Endothelial cell of umbilical vein (primary cell): Measurements from ENCODE around the gene POLR3G. TPM values are rescaled to one million over a fixed set of nuclear protein-coding genes. Genes with fewer than 3 reads are reported as not detected.

Source experiments
- BruUV-seq: library from RNA; stranded (reverse); fragments of 400-500 nt; replicated peaks from 2 replicates; lab custom pipeline; 2021; lab: Mats Ljungman, UMichigan
- CTCF ChIA-PET: fragments of 300-600, 350-600 bp; sonication (Branson Sonifier 250); formaldehyde crosslinking; loops from one replicate; lab custom pipeline; 2021; ENCODE audit warnings: antibody characterized with exemption, inconsistent platforms; lab: Charles Lee
- POLR2A ChIA-PET: fragments of 300-600, 350-600 bp; sonication (Branson Sonifier 250); formaldehyde crosslinking; loops from one replicate; lab custom pipeline; 2021; ENCODE audit warnings: antibody characterized with exemption, inconsistent platforms; lab: Charles Lee
- DNase-seq: peaks from one replicate; pipeline ENCODE4 v3.0.0-alpha.2; 2011; ENCODE audit warnings: low read depth, low spot score
- FAIRE-seq: peaks from 2 replicates; lab custom pipeline; 2011; peaks lifted over from hg19 to GRCh38; lab: Jason Lieb, UNC
- H2AFZ ChIP-seq: 2 replicates; pipeline ENCODE4 v1.6.0; 2012; ENCODE audit warnings: low read depth, low read length, control low read depth, inconsistent platforms
- H3K27ac ChIP-seq: 2 replicates; pipeline ENCODE4 v1.5.1; 2011; ENCODE audit warnings: low read depth, mild to moderate bottlenecking, control low read depth, low read length, moderate library complexity; ENCODE audit not compliant: insufficient read depth
- H3K27me3 ChIP-seq, 2 experiments: 2 replicates each; pipeline versions ENCODE4 v1.6.0 to v1.6.1; 2011; ENCODE audit warnings: low read length in 2 of 2, mixed read lengths in 1 of 2; ENCODE audit not compliant: control insufficient read depth in 2 of 2, insufficient read depth in 2 of 2
- H3K36me3 ChIP-seq, 2 experiments: 2 replicates in 1 of 2; 3 replicates in 1 of 2; pipeline ENCODE4 v1.5.1; 2011; ENCODE audit warnings: low read length in 2 of 2, mild to moderate bottlenecking in 1 of 2, moderate library complexity in 1 of 2; ENCODE audit not compliant: control insufficient read depth in 2 of 2, insufficient read depth in 2 of 2; ENCODE audit errors: extremely low read depth in 1 of 2
- H3K4me1 ChIP-seq: 3 replicates; pipeline ENCODE4 v1.5.1; 2011; ENCODE audit warnings: mild to moderate bottlenecking, low read length; ENCODE audit not compliant: control insufficient read depth, insufficient read depth; ENCODE audit errors: extremely low read depth
- H3K4me2 ChIP-seq: 2 replicates; pipeline ENCODE4 v1.6.1; 2011; ENCODE audit warnings: low read length, control low read depth, mixed read lengths; ENCODE audit not compliant: insufficient read depth
- H3K4me3 ChIP-seq, 3 experiments: fragments of 200-600 bp in 1 of 3; sonication (generic), shearing (Covaris generic) in 1 of 3; replicated peaks in 1 of 3; 2 replicates each; pipeline ENCODE4 v1.5.1; 2011 to 2016; ENCODE audit warnings: control low read depth in 3 of 3, low read length in 3 of 3, mild to moderate bottlenecking in 2 of 3, inconsistent platforms in 1 of 3, low read depth in 1 of 3, moderate library complexity in 1 of 3; ENCODE audit not compliant: insufficient read depth in 1 of 3
- H3K79me2 ChIP-seq: 2 replicates; pipeline ENCODE4 v1.6.0; 2012; ENCODE audit warnings: low read length, inconsistent platforms; ENCODE audit not compliant: control insufficient read depth, insufficient read depth
- H3K9ac ChIP-seq: replicated peaks from 2 replicates; pipeline ENCODE3; 2011; ENCODE audit warnings: low read length, control low read depth; ENCODE audit not compliant: insufficient read depth; ENCODE audit errors: extremely low read depth
- H3K9me1 ChIP-seq: replicated peaks from 3 replicates; pipeline ENCODE4 v1.6.0; 2011; ENCODE audit warnings: mild to moderate bottlenecking, low read length; ENCODE audit not compliant: control insufficient read depth, insufficient read depth; ENCODE audit errors: extremely low read depth
- H3K9me3 ChIP-seq: replicated peaks from 2 replicates; pipeline ENCODE4 v1.5.1; 2012; ENCODE audit warnings: low read length, inconsistent platforms; ENCODE audit not compliant: control insufficient read depth, insufficient read depth
- H4K20me1 ChIP-seq: replicated peaks from 2 replicates; pipeline ENCODE3; 2011; ENCODE audit warnings: mild to moderate bottlenecking, low read length; ENCODE audit not compliant: control insufficient read depth, insufficient read depth; ENCODE audit errors: extremely low read depth
- CTCF ChIP-seq, 2 donors: IDR thresholded peaks; 1 replicate in 1 of 2; 2 replicates in 1 of 2; pipeline ENCODE4 v1.5.1; 2011; ENCODE audit warnings: low read length in 2 of 2, mild to moderate bottlenecking in 2 of 2, moderate library complexity in 2 of 2, control low read depth in 1 of 2, inconsistent platforms in 1 of 2, low read depth in 1 of 2; ENCODE audit not compliant: insufficient read depth in 1 of 2; ENCODE audit errors: extremely low read depth in 1 of 2
- EZH2 ChIP-seq: IDR thresholded peaks from 2 replicates; pipeline ENCODE4 v1.6.1; 2012; ENCODE audit warnings: borderline replicate concordance, low read depth, mild to moderate bottlenecking, moderate library complexity, low read length, inconsistent platforms; ENCODE audit not compliant: severe bottlenecking
- FOS ChIP-seq: IDR thresholded peaks from 2 replicates; pipeline ENCODE4 v1.6.1; 2011; ENCODE audit warnings: mild to moderate bottlenecking, low read length, moderate library complexity, borderline replicate concordance; ENCODE audit not compliant: insufficient read depth
- GATA2 ChIP-seq: IDR thresholded peaks from 2 replicates; pipeline ENCODE4 v1.7.0; 2011; ENCODE audit warnings: low read depth, mild to moderate bottlenecking, moderate library complexity, mixed read lengths, low read length; ENCODE audit not compliant: insufficient read length, insufficient read depth
- JUN ChIP-seq: IDR thresholded peaks from 2 replicates; pipeline ENCODE4 v1.6.1; 2011; ENCODE audit warnings: borderline replicate concordance, low read depth; ENCODE audit not compliant: insufficient read length, insufficient read depth
- MAX ChIP-seq: IDR thresholded peaks from 2 replicates; pipeline ENCODE4 v1.6.1; 2011; ENCODE audit not compliant: insufficient read depth, insufficient read length
- MYC ChIP-seq: IDR thresholded peaks from one replicate; pipeline ENCODE4 v1.6.1; 2011; ENCODE audit warnings: mild to moderate bottlenecking, low read depth, low read length
- POLR2A ChIP-seq: IDR thresholded peaks from 2 replicates; pipeline ENCODE4 v1.6.1; 2012; ENCODE audit warnings: low read depth, mild to moderate bottlenecking, control low read depth, low read length
- POLR2AphosphoS5 ChIP-seq: IDR thresholded peaks from 2 replicates; pipeline ENCODE4 v1.6.1; 2012; ENCODE audit warnings: low read depth, mild to moderate bottlenecking, control low read depth, low read length, moderate library complexity; ENCODE audit not compliant: insufficient read depth
- dilution Hi-C: fragments of 300-500 bp; cut with MboI; formaldehyde crosslinking; loops from one replicate; pipeline ENCODE4 v1.15.0; 2019; ENCODE audit warnings: low sequenced_read_pairs; ENCODE audit not compliant: extremely low pct_ligation_motif_present
- intact Hi-C: fragments of 100-400 bp; cut with micrococcal nuclease; formaldehyde crosslinking; loops from one replicate; pipeline ENCODE4 v1.10.0; 2022
- polyA plus RNA-seq, 4 experiments: library from polyadenylated mRNA; depleted of rRNA in 3 of 4; stranded (reverse) in 3 of 4; unstranded in 1 of 4; fragments of >200 nt; gene quantifications; 2 replicates each; pipeline versions ENCODE4 v1.2.1 to v1.2.3, GENCODE V29; 2011 to 2012; ENCODE audit warnings: missing spikeins in 1 of 4
- total RNA-seq: library from RNA; stranded (reverse); gene quantifications from 2 replicates; pipeline ENCODE4 v1.2.3, GENCODE V29; 2021

The POLR3G gene
- total and polyA plus RNA-seq, 2 donors (not counting 3 experiments of a cell fraction or from before 2014, with no cell fraction given) = 15.0 to 15.7 TPM

- ChIA-PET POLR2A (no interaction called here), CTCF (interaction anchor here (0.9 kb wide), 2 partner anchors 13 to 53 kb away, joined by 3 to 4 read pairs; no protein-coding TSS in a partner anchor)
- peaks cover 24 to 40% of the 10 kb centered on the region in 2 experiments for H3K27me3 ChIP-seq
- no peak overlapping the region for H3K9ac ChIP-seq
- no peak overlapping the region for H2AFZ ChIP-seq
- no peaks in the 10 kb centered on the region for H3K9me1 ChIP-seq
- H3K27ac ChIP-seq = no peak overlapping the region
- H3K4me2 ChIP-seq = no peak overlapping the region
- no peak for TF ChIP-seq GATA2
- H3K4me1 ChIP-seq = no peaks in the 10 kb centered on the region
- H3K79me2 ChIP-seq = no peaks in the 10 kb centered on the region
- intact Hi-C loops (no loop called here), dilution Hi-C loops (no loop called here)
- BruUV-seq = no TSS peak
- no peaks in the 10 kb centered on the region for H3K36me3 ChIP-seq
- H3K4me3 ChIP-seq = no peak overlapping the region
- H4K20me1 ChIP-seq = no peaks in the 10 kb centered on the region
- no peaks in the 10 kb centered on the region for H3K9me3 ChIP-seq
- DNase-seq (no peak), FAIRE-seq (no peak)
Measured at GRCh38 chr5:90551376-90551775, 76.7 kb downstream of the POLR3G start.

DNA sequence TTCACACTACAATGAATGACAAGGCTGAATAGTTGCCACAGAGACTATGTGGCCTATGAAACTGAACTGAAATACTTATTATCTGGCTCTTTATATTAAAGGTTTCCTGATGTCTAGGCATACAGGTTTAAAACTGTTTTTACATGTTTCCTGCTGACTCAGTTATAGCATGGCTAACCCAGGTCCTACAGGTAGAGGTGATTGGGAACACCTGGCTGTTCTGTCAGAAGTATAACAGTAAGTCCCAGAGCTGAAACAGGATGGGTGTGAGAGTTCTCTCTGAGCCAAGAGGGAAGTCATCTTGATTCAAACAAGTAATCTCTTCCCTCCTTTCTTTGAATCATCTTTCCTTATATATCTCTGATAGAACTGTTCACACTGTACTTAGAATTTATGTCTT lies 79.0 kb downstream of the POLR3G start:
- Histone ChIP-seq H3K9ac (no peak overlapping the region), H3K4me1 (no peaks in the 10 kb centered on the region), H2AFZ (no peak overlapping the region), H4K20me1 (no peaks in the 10 kb centered on the region), H3K36me3 (no peaks in the 10 kb centered on the region), H3K79me2 (no peaks in the 10 kb centered on the region), H3K27me3 (peaks cover 41 to 57% of the 10 kb centered on the region in 2 experiments), H3K4me3 (no peak overlapping the region), H3K9me1 (no peaks in the 10 kb centered on the region), H3K27ac (no peak overlapping the region), H3K9me3 (no peaks in the 10 kb centered on the region), H3K4me2 (no peak overlapping the region)
- TF ChIP-seq POLR2AphosphoS5 (no peak), CTCF (IDR thresholded peaks at IDR 0.05; ENCODE audit: extremely low read depth in 1 of 2, insufficient read depth in 1 of 2, low read depth in 1 of 2, low read length in 2 of 2) (no peak), FOS (no peak), JUN (no peak), MAX (no peak), EZH2 (no peak), GATA2 (no peak), POLR2A (no peak), MYC (no peak)
- no peak for FAIRE-seq
- DNase-seq = no peak
- intact Hi-C loops = no loop called here
- ChIA-PET CTCF (no interaction called here), POLR2A (no interaction called here)
- no TSS peak for BruUV-seq
- dilution Hi-C loops = no loop called here
